K562 (cell line): Measurements from ENCODE around the gene SERPINA12. TPM values are rescaled to one million over a fixed set of nuclear protein-coding genes. Genes with fewer than 3 reads are reported as not detected.

ENCODE experiments used
- ATAC-seq: fragments of 200-7000 bp; cut with Tn5 transposase; 3 replicates; pipeline ENCODE4 v1.9.1; 2020; ENCODE audit warnings: moderate library complexity
- BruUV-seq: library from RNA; stranded (reverse); fragments of 400-500 nt; replicated peaks from 2 replicates; lab custom pipeline; 2021; lab: Mats Ljungman, UMichigan
- CTCF ChIA-PET: fragments of 300-600 bp; formaldehyde crosslinking; extraction: SDS; loops from one replicate; lab custom pipeline; 2021; ENCODE audit warnings: low intra/inter-chr PET ratio; lab: Yijun Ruan, JAX
- POLR2A ChIA-PET: fragments of 300-600, 350-650 bp; sonication (Branson Sonifier 250); formaldehyde crosslinking; extraction: SDS; loops from one replicate; lab custom pipeline; 2021; ENCODE audit warnings: antibody characterized with exemption, inconsistent platforms; lab: Yijun Ruan, JAX
- DNase-seq, 4 experiments: peaks; one replicate each; pipeline versions ENCODE4 v3.0.0 to v3.0.0-alpha.2; 2011 to 2018; ENCODE audit warnings: low spot score in 3 of 4, mixed read lengths in 3 of 4; ENCODE audit errors: extremely low read depth in 1 of 4
- FAIRE-seq: peaks from 2 replicates; lab custom pipeline; 2011; peaks lifted over from hg19 to GRCh38; lab: Jason Lieb, UNC
- H2AFZ ChIP-seq: 2 replicates; pipeline ENCODE4 v1.6.0; 2011; ENCODE audit warnings: low read depth, low read length, control low read depth, inconsistent platforms
- H3K27ac ChIP-seq: fragments of 200-600 bp; 3 replicates; pipeline ENCODE4 v1.8.0; 2011; ENCODE audit warnings: low read depth, mild to moderate bottlenecking, control low read depth, inconsistent platforms, low read length, moderate library complexity, mixed read lengths; ENCODE audit errors: extremely low read depth
- H3K27me3 ChIP-seq, 2 experiments: fragments of 300-600 bp in 1 of 2; 2 replicates in 1 of 2; 3 replicates in 1 of 2; pipeline versions ENCODE4 v1.6.0 to v1.8.0; 2011; ENCODE audit warnings: inconsistent platforms in 2 of 2, low read length in 2 of 2, mild to moderate bottlenecking in 1 of 2, mixed read lengths in 1 of 2, moderate library complexity in 1 of 2; ENCODE audit not compliant: control insufficient read depth in 2 of 2, insufficient read depth in 2 of 2
- H3K36me3 ChIP-seq: fragments of 300-600 bp; 3 replicates; pipeline ENCODE4 v1.8.0; 2011; ENCODE audit warnings: mild to moderate bottlenecking, low read length, inconsistent platforms; ENCODE audit not compliant: control insufficient read depth, insufficient read depth
- H3K4me1 ChIP-seq, 2 experiments: fragments of 200-600 bp in 1 of 2; replicated peaks in 1 of 2; 2 replicates in 1 of 2; 3 replicates in 1 of 2; pipeline versions ENCODE4 v1.5.1 to v1.8.0; 2011; ENCODE audit warnings: inconsistent platforms in 2 of 2, low read length in 2 of 2, mild to moderate bottlenecking in 1 of 2, mixed read lengths in 1 of 2, moderate library complexity in 1 of 2; ENCODE audit not compliant: control insufficient read depth in 2 of 2, insufficient read depth in 2 of 2
- H3K4me2 ChIP-seq: 2 replicates; pipeline ENCODE4 v1.6.1; 2011; ENCODE audit warnings: low read length, control low read depth, inconsistent platforms, mixed read lengths; ENCODE audit not compliant: insufficient read depth
- H3K4me3 ChIP-seq: fragments of 200-600 bp; sonication (generic), shearing (Covaris generic); 2 replicates; pipeline ENCODE4 v1.5.1; 2016; ENCODE audit warnings: control low read depth, inconsistent platforms
- H3K79me2 ChIP-seq: fragments of 200-600 bp; 3 replicates; pipeline ENCODE4 v1.8.0; 2011; ENCODE audit warnings: low read length, inconsistent platforms; ENCODE audit not compliant: control insufficient read depth, insufficient read depth
- H3K9ac ChIP-seq, 2 experiments: 2 replicates each; pipeline versions ENCODE4 v1.6.0 to v1.6.1; 2011; ENCODE audit warnings: low read depth in 2 of 2, low read length in 2 of 2, control low read depth in 1 of 2, inconsistent platforms in 1 of 2, mild to moderate bottlenecking in 1 of 2, mixed read lengths in 1 of 2; ENCODE audit not compliant: insufficient read depth in 1 of 2
- H3K9me1 ChIP-seq: one replicate; pipeline ENCODE4 v1.6.0; 2011; ENCODE audit warnings: inconsistent platforms, mild to moderate bottlenecking, low read length, moderate library complexity; ENCODE audit not compliant: control insufficient read depth, insufficient read depth
- H3K9me3 ChIP-seq: replicated peaks from 2 replicates; pipeline ENCODE4 v1.5.1; 2011; ENCODE audit warnings: low read depth, low read length, inconsistent platforms; ENCODE audit not compliant: control insufficient read depth, insufficient read depth
- H4K20me1 ChIP-seq: replicated peaks from 2 replicates; pipeline ENCODE4 v1.6.1; 2011; ENCODE audit warnings: low read length, inconsistent platforms, mixed read lengths; ENCODE audit not compliant: control insufficient read depth, insufficient read depth
- ASH1L ChIP-seq: fragments of 450-650 bp; IDR thresholded peaks from 2 replicates; pipeline ENCODE4 v1.6.1; 2018; ENCODE audit warnings: borderline replicate concordance, mild to moderate bottlenecking, low read depth; ENCODE audit not compliant: partially characterized antibody
- CBX8 ChIP-seq: fragments of 200-600 bp; sonication (generic); IDR thresholded peaks from 2 replicates; pipeline ENCODE4 v1.6.1; 2012; ENCODE audit warnings: borderline replicate concordance, mixed run types, low read depth, mild to moderate bottlenecking, moderate library complexity, mixed read lengths, low read length, control low read depth, inconsistent platforms; ENCODE audit not compliant: poor library complexity, severe bottlenecking; ENCODE audit errors: extremely low read depth
- KAT7 ChIP-seq: sonication (generic); formaldehyde crosslinking; IDR thresholded peaks from 2 replicates; pipeline ENCODE4 v1.8.0; 2022; ENCODE audit warnings: missing genetic modification reagents, mild to moderate bottlenecking, borderline replicate concordance
- KDM1A ChIP-seq, 2 experiments: fragments of 450-650 bp; IDR thresholded peaks; 2 replicates each; pipeline ENCODE4 v1.6.1; 2016; ENCODE audit warnings: mild to moderate bottlenecking in 2 of 2
- LCOR ChIP-seq: sonication (generic); formaldehyde crosslinking; IDR thresholded peaks from 2 replicates; pipeline ENCODE4 v1.8.0; 2022; ENCODE audit warnings: mild to moderate bottlenecking, missing genetic modification reagents
- MTA2 ChIP-seq: fragments of 450-650 bp; IDR thresholded peaks from 2 replicates; pipeline ENCODE4 v1.6.1; 2016; ENCODE audit warnings: low read depth
- MYC ChIP-seq, 2 experiments: fragments of 250-450 bp in 1 of 2; sonication (Bioruptor Pico) in 1 of 2; IDR thresholded peaks; 2 replicates each; pipeline versions ENCODE4 v1.5.1 to v1.6.1; 2012 to 2021; ENCODE audit warnings: low read depth in 2 of 2, borderline replicate concordance in 1 of 2, improper control_type of control experiment in 1 of 2, low read length in 1 of 2, mild to moderate bottlenecking in 1 of 2, moderate library complexity in 1 of 2
- POLR3A ChIP-seq: IDR thresholded peaks from 2 replicates; pipeline ENCODE4 v1.6.1; 2011; ENCODE audit warnings: borderline replicate concordance, mild to moderate bottlenecking, moderate library complexity; ENCODE audit not compliant: insufficient read length, insufficient read depth; ENCODE audit errors: extremely low read depth
- RAD21 ChIP-seq, 2 experiments: fragments of 250-450 bp in 1 of 2; fragments of 450-650 bp in 1 of 2; sonication (Bioruptor Pico) in 1 of 2; formaldehyde crosslinking in 1 of 2; IDR thresholded peaks in 1 of 2; conservative IDR thresholded peaks in 1 of 2; 2 replicates each; pipeline versions ENCODE4 v1.4.0 to v1.8.0; 2020 to 2022; ENCODE audit warnings: mild to moderate bottlenecking in 2 of 2, moderate library complexity in 1 of 2
- RFX7 ChIP-seq: fragments of 250-450 bp; sonication (Bioruptor Pico); IDR thresholded peaks from 2 replicates; pipeline ENCODE4 v1.5.1; 2021; ENCODE audit warnings: mild to moderate bottlenecking
- SNIP1 ChIP-seq: fragments of 450-650 bp; IDR thresholded peaks from 2 replicates; pipeline ENCODE4 v1.7.1; 2017; ENCODE audit warnings: low read depth, mild to moderate bottlenecking
- SREBF1 ChIP-seq: fragments of 150-350 bp; IDR thresholded peaks from 2 replicates; pipeline ENCODE4 v1.6.1; 2014; ENCODE audit warnings: antibody characterized with exemption, low read depth, low read length, borderline replicate concordance
- SRSF9 ChIP-seq: fragments of 200-400 bp; formaldehyde crosslinking; IDR thresholded peaks from 2 replicates; pipeline ENCODE4 v1.6.1; 2017; ENCODE audit warnings: low read depth, low read length, borderline replicate concordance
- TFAM ChIP-seq: fragments of 250-450 bp; sonication (Bioruptor Pico); conservative IDR thresholded peaks from 2 replicates; pipeline ENCODE4 v1.5.0; 2021; ENCODE audit warnings: mild to moderate bottlenecking, moderate library complexity
- ZNF41 ChIP-seq: fragments of 250-450 bp; sonication (Bioruptor Pico); conservative IDR thresholded peaks from 2 replicates; pipeline ENCODE4 v1.4.0; 2020; ENCODE audit warnings: mild to moderate bottlenecking
- ZNF57 ChIP-seq: fragments of 450-650 bp; formaldehyde crosslinking; IDR thresholded peaks from 2 replicates; pipeline ENCODE4 v1.4.0; 2020; ENCODE audit warnings: mild to moderate bottlenecking, moderate library complexity
- WGBS: fragments of 100-300 bp; shearing (Covaris generic); methylation state at CpG from one replicate; pipeline ENCODE4 v1.1.6; 2016; ENCODE audit warnings: low coverage, mixed read lengths; ENCODE audit not compliant: insufficient coverage; ENCODE audit errors: missing lambda C conversion rate; 5-methylcytosine and 5-hydroxymethylcytosine counted together
- in situ Hi-C: fragments of 300-500 bp; cut with MboI; formaldehyde crosslinking; loops from 4 replicates; pipeline ENCODE4 v1.15.0; 2018; ENCODE audit warnings: inconsistent platforms, mixed read lengths
- intact Hi-C: fragments of 100-400 bp; cut with micrococcal nuclease; formaldehyde crosslinking; loops from 2 replicates; pipeline ENCODE4 v1.14.2; 2022
- polyA plus RNA-seq, 8 experiments: library from polyadenylated mRNA; depleted of rRNA in 4 of 8; stranded (reverse) in 5 of 8; unstranded in 3 of 8; fragments of >200 nt; fragmentation: Nextera tagmentation in 2 of 8; fragmentation: Illumina TruSeq in 1 of 8; extraction: Ambion mirVana in 2 of 8; extraction: Trizol in 1 of 8; gene quantifications; 2 replicates each; pipeline versions ENCODE4 v1.2.1 to v1.2.3, GENCODE V29; 2011 to 2014; ENCODE audit warnings: inconsistent platforms in 1 of 8, missing spikeins in 1 of 8
- total RNA-seq, 7 experiments: library from RNA; depleted of rRNA in 6 of 7; stranded (reverse); fragments of >200 nt in 6 of 7; fragmentation: Illumina TruSeq in 2 of 7; extraction: Trizol in 2 of 7; gene quantifications; 2 replicates each; pipeline versions ENCODE4 v1.2.1 to v1.2.3, GENCODE V29; 2011 to 2021; ENCODE audit warnings: low replicate concordance in 1 of 7
- TF ChIP-seq, protein P1 (sequence below): sonication (generic); formaldehyde crosslinking; IDR thresholded peaks from 2 replicates; pipeline ENCODE4 v1.8.0; 2022; ENCODE audit warnings: missing genetic modification reagents, mild to moderate bottlenecking, moderate library complexity, borderline replicate concordance

Gene SERPINA12
- total and polyA plus RNA-seq, 9 of the 15 experiments (the other 6 are each of a cell fraction or from before 2014, with no cell fraction given): not detected

DNA sequence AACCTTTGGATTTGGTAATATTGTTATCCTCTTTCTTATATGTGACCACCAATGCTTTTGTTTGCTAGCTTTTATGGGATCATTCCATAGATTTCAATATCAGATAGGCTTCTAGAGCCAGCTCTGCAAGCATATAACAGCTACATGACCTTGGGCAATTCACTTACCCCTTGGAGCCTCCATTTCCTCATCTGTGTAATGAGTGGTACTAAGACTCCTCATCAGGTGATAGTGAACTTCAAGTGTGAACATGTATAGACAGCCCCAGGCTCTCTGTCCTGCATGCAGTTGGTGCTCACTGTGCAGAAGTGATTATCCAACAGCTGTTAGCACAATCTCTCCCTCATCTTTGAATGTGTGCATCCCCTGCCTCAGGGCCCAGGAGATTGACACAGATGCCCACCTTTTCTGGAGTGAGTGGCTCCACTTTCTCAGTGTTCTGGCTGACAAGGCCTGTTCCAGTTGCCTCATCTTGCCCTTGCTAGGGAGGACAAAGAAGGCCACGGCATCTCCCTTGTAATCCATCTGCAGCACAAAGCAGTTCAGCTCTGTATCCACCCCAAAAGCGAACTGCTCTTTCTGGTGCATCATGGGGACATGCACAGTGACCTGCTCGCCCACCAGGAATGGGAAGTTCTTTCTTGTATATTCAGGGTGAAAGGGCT, 42.4 kb downstream of the SERPINA12 start:
- Histone ChIP-seq H4K20me1 (no peaks in the 10 kb centered on the region), H3K27ac (no peak overlapping the region), H3K27me3 (no peaks in the 10 kb centered on the region), H3K79me2 (no peaks in the 10 kb centered on the region), H3K36me3 (no peaks in the 10 kb centered on the region), H3K4me1 (no peaks in the 10 kb centered on the region), H3K4me3 (no peak overlapping the region), H3K9me3 (no peaks in the 10 kb centered on the region), H2AFZ (no peak overlapping the region), H3K4me2 (no peak overlapping the region), H3K9ac (no peak overlapping the region), H3K9me1 (no peaks in the 10 kb centered on the region)
- FAIRE-seq: no peak
- DNase-seq: no peak
- in situ Hi-C loops (no loop called here), intact Hi-C loops (no loop called here)
- ATAC-seq: no peak
- no TSS peak for BruUV-seq
- 6% methylated on average over 3 of the region's 3 CpGs for WGBS
- no peak for TF ChIP-seq POLR3A
- TF ChIP-seq MTA2: no peak
- TF ChIP-seq LCOR (CRISPR knock-in tag): no peak
- no peak for TF ChIP-seq KAT7 (CRISPR knock-in tag)
- no peak for TF ChIP-seq SRSF9
- no peak for TF ChIP-seq RFX7 (CRISPR knock-in tag)
- TF ChIP-seq CBX8: no peak
- no peak for TF ChIP-seq RAD21 (CRISPR knock-in tag; conservative IDR thresholded peaks at IDR 0.05 in 1 of 2, IDR thresholded peaks at IDR 0.05 in 1 of 2)
- TF ChIP-seq, protein P1, sequence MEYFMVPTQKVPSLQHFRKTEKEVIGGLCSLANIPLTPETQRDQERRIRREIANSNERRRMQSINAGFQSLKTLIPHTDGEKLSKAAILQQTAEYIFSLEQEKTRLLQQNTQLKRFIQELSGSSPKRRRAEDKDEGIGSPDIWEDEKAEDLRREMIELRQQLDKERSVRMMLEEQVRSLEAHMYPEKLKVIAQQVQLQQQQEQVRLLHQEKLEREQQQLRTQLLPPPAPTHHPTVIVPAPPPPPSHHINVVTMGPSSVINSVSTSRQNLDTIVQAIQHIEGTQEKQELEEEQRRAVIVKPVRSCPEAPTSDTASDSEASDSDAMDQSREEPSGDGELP (CRISPR knock-in tag): no peak
- TF ChIP-seq MYC (IDR thresholded peaks at IDR 0.05; ENCODE audit: low read depth, low read length): no peak
- no peak for TF ChIP-seq MYC (CRISPR knock-in tag; IDR thresholded peaks at IDR 0.05; ENCODE audit: borderline replicate concordance, low read depth)
- TF ChIP-seq SREBF1: no peak
- TF ChIP-seq ZNF41 (CRISPR knock-in tag): no peak
- TF ChIP-seq TFAM (CRISPR knock-in tag): no peak
- TF ChIP-seq SNIP1: no peak
- TF ChIP-seq ZNF57 (CRISPR knock-in tag): no peak
- TF ChIP-seq KDM1A (IDR thresholded peaks at IDR 0.05): no peak
- no peak for TF ChIP-seq ASH1L
- CTCF ChIA-PET: no interaction called here
- POLR2A ChIA-PET: no interaction called here
